Esophagus muscularis mucosa (tissue), 4 donors: ENCODE measurements around the gene CTBP1. TPM values are rescaled to one million over a fixed set of nuclear protein-coding genes. Genes with fewer than 3 reads are reported as not detected.

Experiments
- DNase-seq: peaks from one replicate; pipeline ENCODE4 v3.0.0-alpha.2; 2017; ENCODE audit errors: extremely low spot score
- H3K27ac ChIP-seq, 4 donors: fragments of 200-600 bp; sonication (generic); replicated peaks in 1 of 4; 1 replicate in 3 of 4; 2 replicates in 1 of 4; pipeline ENCODE4 v1.5.1; 2016 to 2019; ENCODE audit warnings: mild to moderate bottlenecking in 1 of 4
- H3K27me3 ChIP-seq, 4 donors: fragments of 200-600 bp; sonication (generic); one replicate each; pipeline versions ENCODE4 v1.5.1 to v1.6.0; 2016 to 2019
- H3K36me3 ChIP-seq, 4 donors: fragments of 200-600 bp; sonication (generic); one replicate each; pipeline ENCODE4 v1.5.1; 2016 to 2019
- H3K4me1 ChIP-seq, 4 donors: fragments of 200-600 bp; sonication (generic); one replicate each; pipeline ENCODE4 v1.5.1; 2016 to 2019
- H3K4me3 ChIP-seq, 4 donors: fragments of 200-600 bp; sonication (generic); 1 replicate in 2 of 4; 2 replicates in 2 of 4; pipeline ENCODE4 v1.5.1; 2016 to 2019; ENCODE audit warnings: mild to moderate bottlenecking in 4 of 4, moderate library complexity in 1 of 4
- H3K9me3 ChIP-seq, 4 donors: fragments of 200-600 bp; sonication (generic); 1 replicate in 3 of 4; 2 replicates in 1 of 4; pipeline ENCODE4 v1.5.1; 2016 to 2019
- EP300 ChIP-seq: sonication (generic); formaldehyde crosslinking; IDR thresholded peaks from one replicate; pipeline ENCODE4 v1.6.1; 2017; ENCODE audit warnings: antibody characterized with exemption
- POLR2A ChIP-seq: fragments of 450-650 bp; IDR thresholded peaks from one replicate; pipeline ENCODE4 v1.6.1; 2017; ENCODE audit warnings: antibody characterized with exemption, moderate library complexity, mild to moderate bottlenecking, low read depth
- POLR2AphosphoS5 ChIP-seq, 2 donors: sonication (generic); formaldehyde crosslinking; IDR thresholded peaks; one replicate each; pipeline ENCODE4 v1.6.1; 2017; ENCODE audit warnings: antibody characterized with exemption in 2 of 2
- WGBS: methylation state at CpG from one replicate; pipeline ENCODE4 v1.1.5; 2018; 5-methylcytosine and 5-hydroxymethylcytosine counted together
- intact Hi-C: fragments of 100-400 bp; cut with DNase I; formaldehyde crosslinking; loops from one replicate; pipeline ENCODE4 v1.15.1; 2023
- total RNA-seq, 4 donors: library from RNA; depleted of rRNA; stranded (reverse); fragments of >200 nt; gene quantifications; one replicate each; pipeline versions ENCODE4 v1.1.0 to v1.2.1, GENCODE V29; 2016
- TF ChIP-seq, protein P1 (sequence below), 3 experiments: fragments of 200-600 bp in 2 of 3; fragments of 450-650 bp in 1 of 3; sonication (generic) in 2 of 3; IDR thresholded peaks; one replicate each; pipeline ENCODE4 v1.5.1; 2017 to 2019; ENCODE audit warnings: antibody characterized with exemption in 3 of 3, mild to moderate bottlenecking in 2 of 3, moderate library complexity in 1 of 3

Gene CTBP1
- total RNA-seq, 4 donors from 2014 or later: 110 to 245 (median 172) TPM

DNA sequence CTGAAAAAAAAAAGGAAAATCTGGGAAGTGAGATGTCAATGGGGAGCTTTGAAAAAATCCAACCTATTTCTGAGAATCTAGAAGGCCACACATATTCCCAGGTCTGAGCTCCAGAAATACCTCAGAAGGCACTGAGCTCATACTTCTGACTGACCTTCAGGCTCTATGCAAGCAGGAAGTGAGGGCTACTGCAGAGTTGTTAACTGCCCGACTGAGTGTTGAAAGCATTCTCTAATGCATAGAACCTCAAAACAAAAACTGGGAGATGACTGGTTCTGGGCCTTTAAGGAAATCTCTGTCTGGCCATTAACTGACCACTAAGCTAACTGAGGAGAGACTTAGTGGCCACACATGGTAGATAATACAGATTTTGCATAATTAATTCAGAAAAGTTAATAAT, 69.0 kb downstream of the CTBP1 start:
- DNase-seq: no peak
- no peak for TF ChIP-seq POLR2A
- TF ChIP-seq EP300: no peak
- TF ChIP-seq POLR2AphosphoS5 (IDR thresholded peaks at IDR 0.05): no peak
- TF ChIP-seq, protein P1, sequence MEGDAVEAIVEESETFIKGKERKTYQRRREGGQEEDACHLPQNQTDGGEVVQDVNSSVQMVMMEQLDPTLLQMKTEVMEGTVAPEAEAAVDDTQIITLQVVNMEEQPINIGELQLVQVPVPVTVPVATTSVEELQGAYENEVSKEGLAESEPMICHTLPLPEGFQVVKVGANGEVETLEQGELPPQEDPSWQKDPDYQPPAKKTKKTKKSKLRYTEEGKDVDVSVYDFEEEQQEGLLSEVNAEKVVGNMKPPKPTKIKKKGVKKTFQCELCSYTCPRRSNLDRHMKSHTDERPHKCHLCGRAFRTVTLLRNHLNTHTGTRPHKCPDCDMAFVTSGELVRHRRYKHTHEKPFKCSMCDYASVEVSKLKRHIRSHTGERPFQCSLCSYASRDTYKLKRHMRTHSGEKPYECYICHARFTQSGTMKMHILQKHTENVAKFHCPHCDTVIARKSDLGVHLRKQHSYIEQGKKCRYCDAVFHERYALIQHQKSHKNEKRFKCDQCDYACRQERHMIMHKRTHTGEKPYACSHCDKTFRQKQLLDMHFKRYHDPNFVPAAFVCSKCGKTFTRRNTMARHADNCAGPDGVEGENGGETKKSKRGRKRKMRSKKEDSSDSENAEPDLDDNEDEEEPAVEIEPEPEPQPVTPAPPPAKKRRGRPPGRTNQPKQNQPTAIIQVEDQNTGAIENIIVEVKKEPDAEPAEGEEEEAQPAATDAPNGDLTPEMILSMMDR (IDR thresholded peaks at IDR 0.05): no peak
- Histone ChIP-seq H3K27me3 (peaks cover 0 to 6% (median 0%) of the 10 kb centered on the region in 4 donors), H3K27ac (no peak overlapping the region), H3K4me3 (no peak overlapping the region), H3K36me3 (no peaks in the 10 kb centered on the region), H3K9me3 (no peaks in the 10 kb centered on the region), H3K4me1 (peaks cover 11 to 18% (median 12%) of the 10 kb centered on the region in 4 donors)
- 93% methylated on average over 1 of the region's 1 CpG for WGBS
- intact Hi-C loops: no loop called here

DNA sequence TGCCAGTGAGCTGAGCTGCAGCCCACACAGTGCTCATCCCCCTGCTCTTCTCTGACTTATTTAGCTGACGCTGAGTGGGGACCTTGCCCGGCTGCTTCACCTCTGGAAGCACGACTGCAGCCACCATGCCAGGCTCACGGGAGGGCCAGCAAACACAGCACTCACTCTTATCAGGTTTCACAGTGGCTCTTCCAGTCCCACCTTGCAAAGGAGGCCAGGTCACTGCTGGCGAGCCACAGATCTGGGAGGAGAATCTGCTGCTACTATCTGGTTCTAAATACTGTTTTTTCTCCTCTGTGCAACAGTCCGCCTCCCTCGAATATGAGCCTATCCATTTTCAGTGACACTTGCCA, 69.9 kb downstream of the CTBP1 start:
- Histone ChIP-seq H3K27ac (no peak overlapping the region), H3K27me3 (peaks cover 0 to 7% (median 0%) of the 10 kb centered on the region in 4 donors), H3K4me1 (peaks cover 11 to 19% (median 13%) of the 10 kb centered on the region in 4 donors), H3K9me3 (no peaks in the 10 kb centered on the region), H3K4me3 (no peak overlapping the region), H3K36me3 (no peaks in the 10 kb centered on the region)
- TF ChIP-seq, protein P1 (IDR thresholded peaks at IDR 0.05): no peak
- TF ChIP-seq POLR2A: no peak
- no peak for TF ChIP-seq POLR2AphosphoS5 (IDR thresholded peaks at IDR 0.05)
- no peak for TF ChIP-seq EP300
- intact Hi-C loops: no loop called here
- WGBS: 74% methylated on average over 4 of the region's 7 CpGs
- no peak for DNase-seq

DNA sequence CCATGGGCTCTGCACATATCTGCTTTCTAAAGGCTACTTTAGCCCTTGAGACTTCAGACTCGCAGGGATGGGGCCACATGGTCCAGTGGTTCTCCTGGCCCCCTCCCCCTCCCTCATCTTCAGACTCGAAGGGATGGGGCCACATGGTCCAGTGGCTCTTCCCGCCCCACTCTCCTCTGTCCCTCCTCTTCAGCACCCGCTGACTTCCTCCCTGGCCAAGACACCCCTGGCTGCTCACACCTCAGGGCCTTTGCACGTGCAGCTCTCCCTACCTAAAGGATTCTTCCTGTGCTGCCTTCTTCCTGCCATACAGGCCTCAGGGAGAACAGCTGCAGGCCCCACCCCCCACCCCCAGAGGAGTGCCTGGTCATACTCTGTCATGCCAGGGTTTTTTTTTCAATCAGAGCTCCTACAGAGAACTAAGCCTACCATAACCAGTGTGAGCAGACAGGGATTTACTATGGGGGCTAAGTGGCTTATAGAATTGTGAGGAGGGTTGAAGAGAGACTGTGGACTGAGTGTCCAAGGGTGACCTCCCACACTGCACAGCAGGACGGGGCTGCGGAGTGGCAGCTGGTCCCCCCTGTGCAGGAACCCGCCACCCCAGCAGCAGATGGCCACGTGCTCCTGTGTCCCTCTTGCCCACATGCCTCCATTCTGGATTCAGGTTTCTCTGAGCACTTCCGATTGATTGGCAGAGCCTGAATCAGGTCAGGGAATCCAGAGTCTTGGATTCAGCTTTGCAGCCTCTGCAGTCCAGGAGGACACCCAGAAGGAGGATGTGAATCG, 70.4 kb downstream of the CTBP1 start:
- Histone ChIP-seq H3K27me3 (peaks cover 0 to 13% (median 0%) of the 10 kb centered on the region in 4 donors), H3K9me3 (no peaks in the 10 kb centered on the region), H3K27ac (no peak overlapping the region), H3K4me1 (peaks cover 11 to 25% (median 17%) of the 10 kb centered on the region in 4 donors), H3K36me3 (no peaks in the 10 kb centered on the region), H3K4me3 (no peak overlapping the region)
- 86% methylated on average over 11 of the region's 11 CpGs for WGBS
- TF ChIP-seq POLR2A: no peak
- TF ChIP-seq EP300: no peak
- TF ChIP-seq POLR2AphosphoS5 (IDR thresholded peaks at IDR 0.05): no peak
- TF ChIP-seq, protein P1 (IDR thresholded peaks at IDR 0.05): no peak
- intact Hi-C loops: no loop called here
- no peak for DNase-seq

DNA sequence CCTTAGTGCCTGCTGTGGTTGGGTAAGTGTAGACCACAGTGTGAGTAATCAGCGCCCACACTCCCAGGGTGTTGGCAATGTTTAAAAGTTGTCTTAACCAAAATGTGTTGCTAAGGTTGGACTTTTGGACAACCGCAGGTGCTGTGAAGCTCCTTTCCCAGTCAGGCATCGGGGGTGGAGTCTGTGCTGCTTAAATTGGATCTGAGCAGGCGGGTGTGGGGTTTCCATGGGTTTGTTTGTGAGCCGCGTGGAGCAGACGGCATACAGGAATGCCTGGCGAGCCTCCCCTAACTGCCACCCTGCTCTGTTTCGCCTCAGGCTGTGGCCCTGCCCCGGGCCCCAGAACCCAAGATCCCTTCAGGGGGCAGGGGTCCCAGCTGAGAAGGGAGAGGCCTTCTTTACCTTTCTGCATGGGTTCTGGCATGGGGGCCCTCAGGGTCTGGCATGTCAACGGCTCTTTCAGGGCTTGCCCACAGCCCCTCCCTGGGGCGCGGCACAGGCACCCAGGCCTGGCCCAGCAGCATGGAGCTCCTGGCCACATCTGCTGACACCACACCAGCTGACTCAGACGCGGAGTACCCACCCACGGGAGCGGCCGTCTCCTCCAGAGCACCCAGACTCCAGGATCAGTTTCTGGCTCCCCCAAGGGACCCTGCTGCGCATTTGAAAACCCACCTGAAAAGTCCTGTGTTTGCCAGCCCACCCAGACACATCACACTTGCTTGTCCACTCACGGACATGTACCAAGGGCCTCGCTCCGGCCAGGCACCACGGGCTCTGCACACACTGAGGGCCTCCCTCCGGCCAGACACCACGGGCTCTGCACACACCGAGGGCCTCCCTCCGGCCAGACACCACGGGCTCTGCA, 71.4 kb downstream of the CTBP1 start:
- Histone ChIP-seq H3K9me3 (no peaks in the 10 kb centered on the region), H3K4me1 (peaks cover 18 to 33% (median 24%) of the 10 kb centered on the region in 4 donors), H3K36me3 (no peaks in the 10 kb centered on the region), H3K27ac (no peak overlapping the region), H3K27me3 (peaks cover 0 to 22% (median 3%) of the 10 kb centered on the region in 4 donors), H3K4me3 (no peak overlapping the region)
- intact Hi-C loops: no loop called here
- 75% methylated on average over 16 of the region's 28 CpGs for WGBS
- TF ChIP-seq EP300 (no peak), POLR2A (no peak), POLR2AphosphoS5 (IDR thresholded peaks at IDR 0.05) (no peak)
- TF ChIP-seq, protein P1 (IDR thresholded peaks at IDR 0.05): no peak
- no peak for DNase-seq
